Lower leg skin (tissue), 3 donors: ENCODE data around the gene CES4A.
A peak's percentile ranks its signal among the peaks of the same experiment; 100 is the strongest.

Experiments used
- CTCF ChIP-seq, 3 donors: fragments of 450-650 bp; IDR thresholded peaks; one replicate each; pipeline ENCODE4 v1.5.1; 2016; ENCODE audit warnings: antibody characterized with exemption in 3 of 3, mild to moderate bottlenecking in 3 of 3, moderate library complexity in 2 of 3
- POLR2A ChIP-seq, 2 donors: fragments of 450-650 bp; IDR thresholded peaks; one replicate each; pipeline ENCODE4 v1.6.1; 2016 to 2017; ENCODE audit warnings: antibody characterized with exemption in 2 of 2, mild to moderate bottlenecking in 1 of 2, moderate library complexity in 1 of 2

GRCh38 chr16:66947302-66948065 lies 40.9 kb upstream of the CES4A start:
- TF ChIP-seq POLR2A (IDR thresholded peaks at IDR 0.05) = no peak
- TF ChIP-seq CTCF (IDR thresholded peaks at IDR 0.05) = peak; percentile 53 to 83 (median 66)
